ENCODE data around the gene AP1B1.

AP1B1 gene

DNA sequence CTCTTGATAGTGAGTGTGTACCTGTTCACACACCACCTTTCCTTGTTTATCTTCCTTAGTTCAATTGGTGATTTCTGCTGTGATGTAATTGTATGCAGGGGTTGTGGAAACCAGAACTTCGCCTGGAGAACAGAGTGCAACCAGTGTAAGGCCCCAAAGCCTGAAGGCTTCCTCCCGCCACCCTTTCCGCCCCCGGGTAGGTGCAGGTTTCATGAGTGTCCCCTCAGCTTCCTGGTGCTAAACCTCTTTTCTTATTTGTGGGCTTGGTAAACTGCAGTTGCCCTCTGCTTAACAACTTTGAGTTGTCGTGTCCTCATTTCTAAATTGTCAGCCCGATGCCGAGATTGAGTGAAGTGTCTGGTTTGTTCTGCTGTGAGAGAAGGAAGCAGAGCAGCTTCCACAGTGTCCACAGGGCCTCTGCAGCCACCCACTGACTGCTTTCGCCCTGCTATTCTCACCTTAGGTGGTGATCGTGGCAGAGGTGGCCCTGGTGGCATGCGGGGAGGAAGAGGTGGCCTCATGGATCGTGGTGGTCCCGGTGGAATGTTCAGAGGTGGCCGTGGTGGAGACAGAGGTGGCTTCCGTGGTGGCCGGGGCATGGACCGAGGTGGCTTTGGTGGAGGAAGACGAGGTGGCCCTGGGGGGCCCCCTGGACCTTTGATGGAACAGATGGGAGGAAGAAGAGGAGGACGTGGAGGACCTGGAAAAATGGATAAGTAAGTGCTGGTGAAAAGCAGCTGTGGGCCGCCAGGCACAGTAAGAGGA lies 89.1 kb downstream of the AP1B1 start:
- DNase-seq (ENCODE audit: low read depth): no peak

DNA sequence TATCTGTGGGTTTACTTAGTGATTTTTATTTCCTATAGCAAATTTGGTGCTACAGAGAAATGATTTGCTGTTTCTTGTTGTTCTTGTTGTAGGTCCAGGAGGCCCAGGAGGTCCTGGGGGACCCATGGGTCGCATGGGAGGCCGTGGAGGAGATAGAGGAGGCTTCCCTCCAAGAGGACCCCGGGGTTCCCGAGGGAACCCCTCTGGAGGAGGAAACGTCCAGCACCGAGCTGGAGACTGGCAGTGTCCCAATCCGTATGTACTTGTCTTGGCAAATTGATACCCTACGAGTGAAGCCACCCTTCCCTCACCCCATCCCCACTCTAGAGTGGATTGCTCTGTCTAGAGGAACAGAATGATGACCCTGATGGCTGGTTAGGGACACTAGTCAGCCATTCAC lies 89.7 kb downstream of the AP1B1 start:
- no peak for DNase-seq (ENCODE audit: low read depth)

DNA sequence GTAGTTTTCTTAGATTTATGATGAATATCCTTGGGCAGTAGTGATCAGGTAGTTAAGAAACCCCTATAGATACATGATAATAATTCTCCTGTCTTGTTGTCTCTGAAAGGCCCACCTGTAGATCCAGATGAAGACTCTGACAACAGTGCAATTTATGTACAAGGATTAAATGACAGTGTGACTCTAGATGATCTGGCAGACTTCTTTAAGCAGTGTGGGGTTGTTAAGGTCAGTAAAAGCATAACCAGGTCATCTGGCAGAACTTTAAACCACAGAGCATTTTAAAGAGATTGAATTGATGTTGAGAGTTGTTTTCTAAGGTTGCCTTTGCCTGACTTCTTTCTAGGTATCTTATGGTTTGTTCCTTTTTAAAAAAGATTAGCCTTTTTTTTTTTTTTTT lies 96.0 kb downstream of the AP1B1 start:
- DNase-seq (ENCODE audit: low read depth): no peak

DNA sequence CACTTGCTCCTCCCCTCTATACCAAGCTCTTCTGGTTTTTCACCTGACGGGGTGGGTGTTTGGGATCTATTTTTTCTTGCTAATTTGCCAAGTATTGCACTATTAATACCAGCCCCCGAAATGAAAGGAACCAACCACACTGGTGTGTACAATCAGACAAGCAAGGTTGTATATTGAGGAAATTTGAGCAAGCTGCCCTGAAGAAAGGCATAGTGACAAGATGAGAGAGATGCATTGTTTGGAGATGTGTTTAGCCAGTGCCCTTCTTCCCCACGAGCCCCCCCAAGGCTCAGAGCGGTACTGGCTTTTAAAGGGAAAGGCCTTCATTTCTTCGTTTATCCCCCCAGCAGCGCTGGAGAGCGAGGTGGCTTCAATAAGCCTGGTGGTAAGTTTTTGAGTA lies 97.2 kb downstream of the AP1B1 start:
- DNase-seq (ENCODE audit: low read depth): no peak

DNA sequence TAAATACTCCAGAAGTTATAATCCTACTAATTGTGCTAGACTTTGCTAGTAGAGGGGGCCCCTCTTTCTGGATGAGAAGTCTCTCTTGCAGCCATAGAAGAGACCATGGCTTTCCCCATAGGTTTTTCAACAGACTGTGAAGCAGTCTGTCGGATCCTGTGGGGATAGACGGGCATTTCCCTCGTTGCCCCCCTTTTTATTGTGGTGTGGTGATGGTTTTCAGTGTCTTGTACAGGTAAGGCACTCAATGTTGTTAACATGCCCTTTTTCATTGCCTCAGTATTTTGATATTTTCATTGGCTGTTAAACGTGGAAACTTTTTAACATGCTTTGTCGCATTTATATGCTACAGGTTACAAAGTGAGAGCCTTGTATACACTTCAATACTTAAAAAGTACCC lies 98.3 kb downstream of the AP1B1 start:
- DNase-seq (ENCODE audit: low read depth): no peak

DNA sequence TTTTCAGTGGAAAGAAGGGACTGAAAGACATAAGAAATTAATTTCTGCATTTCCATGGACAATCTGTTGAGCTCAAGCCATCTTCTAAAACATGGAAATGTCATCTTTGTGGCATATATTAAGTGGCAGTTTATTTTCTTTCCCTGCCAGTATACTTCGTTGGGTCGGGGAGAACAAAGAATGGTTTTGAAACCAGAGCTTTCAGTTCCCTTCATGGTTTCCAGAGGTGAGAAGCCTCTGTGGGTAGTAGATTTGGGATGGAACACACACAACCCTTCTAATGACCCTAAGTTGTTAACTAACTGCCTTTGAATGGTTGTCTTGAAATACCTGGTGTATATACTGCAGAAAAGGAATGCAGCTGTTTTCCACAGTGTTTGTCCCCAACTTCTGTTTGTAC lies 99.5 kb downstream of the AP1B1 start:
- no peak for DNase-seq (ENCODE audit: low read depth)

DNA sequence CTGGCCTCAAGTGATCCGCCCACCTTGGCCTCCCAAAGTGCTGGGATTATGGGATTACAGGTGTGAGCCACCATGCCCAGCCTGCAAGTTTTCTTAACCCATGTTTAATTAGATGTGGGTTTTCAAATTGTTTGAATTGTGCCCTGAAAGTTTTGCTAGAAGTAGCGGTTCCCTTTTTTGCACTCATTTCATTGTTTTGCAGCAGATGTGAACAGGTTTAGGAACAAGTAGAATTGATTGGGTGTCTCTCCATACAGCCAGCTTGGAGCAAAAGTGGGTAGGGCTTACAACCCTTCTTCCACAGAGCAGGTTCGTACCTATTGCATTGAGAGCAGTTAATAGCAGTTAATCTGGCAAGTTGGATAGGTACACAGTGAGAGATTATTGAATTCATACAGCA lies 104.2 kb downstream of the AP1B1 start:
- DNase-seq (ENCODE audit: low read depth): no peak

DNA sequence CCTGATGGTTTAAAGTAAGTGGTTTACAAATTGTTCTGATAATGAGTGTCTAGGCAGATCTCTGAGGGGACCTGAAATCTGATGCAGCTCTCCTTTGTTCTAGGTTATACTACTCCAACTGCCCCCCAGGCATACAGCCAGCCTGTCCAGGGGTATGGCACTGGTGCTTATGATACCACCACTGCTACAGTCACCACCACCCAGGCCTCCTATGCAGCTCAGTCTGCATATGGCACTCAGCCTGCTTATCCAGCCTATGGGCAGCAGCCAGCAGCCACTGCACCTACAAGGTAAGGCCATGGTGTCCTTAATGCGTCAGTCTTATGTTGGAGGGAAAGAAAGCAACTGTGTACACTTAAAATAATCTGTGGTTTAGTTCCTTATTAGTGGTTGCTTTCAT lies 110.4 kb downstream of the AP1B1 start:
- no peak for DNase-seq (ENCODE audit: low read depth)
